GM19468 (cell line): ENCODE data around the gene RANBP3.
"Not testable (repeated sequence)": the region's sequence is repeated elsewhere in the genome, so short reads cannot be mapped to it uniquely, and the experiment has no call there.

Experiments used
- ATAC-seq: cut with Tn5 transposase; IDR thresholded peaks from one replicate; pipeline ENCODE4 v1.9.1; 2021; ENCODE audit warnings: mild to moderate bottlenecking, moderate library complexity, moderate number of reproducible peaks; ENCODE audit not compliant: unreplicated experiment; ENCODE audit errors: extremely low read depth

The RANBP3 gene

DNA sequence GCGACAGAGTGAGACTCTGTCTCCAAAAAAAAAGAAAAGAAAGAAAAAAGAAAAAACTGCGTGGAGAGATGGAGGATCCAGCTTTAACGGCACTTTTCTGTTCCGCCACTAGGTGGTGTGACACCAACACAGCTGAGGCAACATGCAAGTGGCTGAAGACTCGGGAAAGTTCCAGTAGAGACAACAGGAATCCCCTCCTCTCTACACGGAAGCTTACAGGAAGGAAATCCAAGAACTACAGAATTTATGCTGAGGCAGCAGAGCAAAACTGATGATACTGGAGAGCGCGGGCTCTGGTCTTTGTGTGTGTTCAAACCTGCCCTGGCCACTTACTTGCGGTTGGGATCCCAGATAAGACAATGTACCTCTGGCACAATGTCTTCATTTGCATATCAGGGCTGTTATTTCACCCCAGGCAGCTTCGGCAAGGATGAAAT, 9.9 kb downstream of the RANBP3 start:
- no peak for ATAC-seq

DNA sequence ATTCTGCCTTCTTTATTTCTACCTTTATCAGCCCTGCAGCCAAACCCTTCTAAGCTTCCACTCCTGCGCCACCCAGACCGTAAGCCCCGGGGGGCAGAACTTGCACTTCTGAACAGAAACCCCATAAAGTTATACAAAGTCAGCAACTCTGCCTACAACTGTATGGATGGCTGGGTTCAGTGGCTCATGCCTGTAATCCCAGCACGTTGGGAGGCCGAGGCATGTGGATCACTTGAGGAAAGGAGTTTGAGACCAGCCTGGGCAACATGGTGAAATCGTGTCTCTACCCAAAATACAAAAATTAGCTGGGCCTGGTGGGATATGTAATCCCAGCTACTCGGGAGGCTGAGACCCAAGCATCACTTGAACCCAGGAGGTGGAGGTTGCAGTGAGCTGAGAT, 10.4 kb downstream of the RANBP3 start:
- ATAC-seq, result no peak

GRCh38 chr19:5966941-5967340, 11.0 kb downstream of the RANBP3 start:
- ATAC-seq, result no peak

DNA sequence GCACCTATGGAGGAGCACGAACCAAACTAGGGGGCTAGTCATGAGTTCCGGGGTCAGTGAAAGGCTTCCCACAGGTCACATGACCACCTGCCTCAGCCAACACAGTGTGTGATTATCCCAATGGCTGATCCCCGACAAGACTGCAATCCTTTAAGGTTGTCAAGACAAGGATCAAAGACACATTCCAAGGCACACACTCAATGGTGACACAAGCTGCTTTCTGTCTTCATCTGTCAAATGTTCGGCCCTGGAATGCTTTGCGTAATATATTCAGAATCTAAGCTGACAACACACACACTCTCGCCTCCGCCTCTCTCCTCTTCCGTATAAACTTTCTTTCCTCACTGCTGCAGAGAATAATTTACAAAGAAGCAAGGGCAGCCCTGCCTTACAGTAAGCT, 11.7 kb downstream of the RANBP3 start:
- ATAC-seq, result no peak

- no peak for ATAC-seq
These were observed 12.9 kb downstream of the RANBP3 start for GRCh38 chr19:5964816-5965565.

GRCh38 chr19:5963855-5964254, 14.1 kb downstream of the RANBP3 start:
- no peak for ATAC-seq

DNA sequence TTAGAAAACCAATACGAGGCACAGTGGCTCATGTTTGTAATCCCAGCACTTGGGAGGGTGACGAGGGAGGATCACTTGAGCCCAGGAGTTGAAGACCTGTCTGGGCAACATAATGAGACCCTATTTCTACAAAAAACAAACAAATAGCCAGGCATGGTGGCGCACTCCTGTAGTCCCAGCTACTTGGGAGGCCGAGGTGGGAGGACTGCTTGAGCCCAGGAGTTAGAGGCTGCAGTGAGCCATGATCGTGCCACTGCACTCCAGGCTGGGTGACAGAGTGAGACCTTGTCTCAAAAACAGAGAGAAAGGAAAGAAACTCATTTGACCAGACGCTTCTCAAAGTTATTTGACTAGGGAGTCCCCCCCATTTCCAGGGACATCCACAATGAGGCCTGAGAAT, 14.7 kb downstream of the RANBP3 start:
- not testable (repeated sequence) for ATAC-seq

- ATAC-seq, result no peak
These were observed 15.7 kb downstream of the RANBP3 start for GRCh38 chr19:5961969-5962945.

- ATAC-seq, result not testable (repeated sequence)
These were observed 16.3 kb downstream of the RANBP3 start for GRCh38 chr19:5961641-5961968.

- ATAC-seq, result no peak
These were observed 17.6 kb downstream of the RANBP3 start for GRCh38 chr19:5960005-5961001.

DNA sequence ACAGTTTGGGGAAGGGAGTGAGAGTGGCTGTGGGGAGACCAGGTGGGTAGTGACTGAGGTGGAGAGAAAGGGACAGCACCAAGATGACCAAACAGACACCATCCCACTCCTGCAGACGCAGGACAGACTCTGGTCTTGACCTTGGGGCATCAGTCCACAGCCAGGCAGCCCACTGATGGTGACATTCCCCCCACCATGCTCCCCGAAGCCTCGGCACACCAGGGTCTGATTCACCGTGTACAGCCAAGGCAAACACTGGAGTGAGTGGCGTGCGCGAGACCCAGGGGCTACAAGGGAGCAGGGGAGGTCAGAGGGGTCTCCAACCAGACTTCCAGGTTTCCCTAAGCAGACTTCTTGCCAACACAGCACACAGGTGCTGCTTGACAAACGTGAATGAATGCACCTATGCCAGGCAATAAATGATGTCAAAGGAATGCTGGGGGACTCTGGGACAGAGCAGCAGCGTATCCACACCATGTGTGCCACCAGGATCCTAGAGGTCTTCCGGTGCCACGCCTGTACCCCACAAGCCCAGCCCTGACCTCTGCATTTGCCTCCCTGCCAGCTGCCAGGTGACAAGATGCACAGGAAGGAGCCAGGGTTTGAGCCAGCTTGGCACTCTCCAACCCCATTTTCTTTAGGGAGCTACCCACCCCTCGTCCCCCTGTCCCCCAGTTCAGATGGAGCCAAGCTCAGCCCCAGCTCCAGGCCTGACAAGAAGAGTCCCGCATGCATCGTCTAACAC, 18.5 kb downstream of the RANBP3 start:
- ATAC-seq, result no peak

GRCh38 chr19:5958851-5959122, 19.2 kb downstream of the RANBP3 start:
- ATAC-seq, result no peak

GRCh38 chr19:5958074-5958850, 19.7 kb downstream of the RANBP3 start:
- ATAC-seq, result no peak

GRCh38 chr19:5957170-5957569, 20.8 kb downstream of the RANBP3 start:
- no peak for ATAC-seq

GRCh38 chr19:5956728-5957127, 21.2 kb downstream of the RANBP3 start:
- no peak for ATAC-seq

DNA sequence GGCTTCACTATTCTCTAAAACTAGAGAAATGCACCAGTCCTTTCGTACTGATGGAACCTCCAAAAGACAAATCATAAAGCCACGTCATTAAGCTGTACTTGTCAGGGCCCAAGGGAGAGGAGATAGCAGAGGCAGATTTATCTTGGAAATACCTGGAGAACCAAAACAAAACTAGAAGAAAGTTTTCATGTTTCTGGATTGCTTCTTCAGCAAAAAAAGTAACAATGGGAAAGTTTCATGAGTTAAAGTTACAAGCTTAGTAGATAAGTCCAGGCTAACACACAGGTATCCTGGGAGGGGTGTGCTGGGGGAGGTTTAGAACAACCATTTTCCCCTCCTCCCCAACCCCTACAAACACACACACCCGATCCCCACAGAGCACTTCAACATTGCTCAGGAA, 21.6 kb downstream of the RANBP3 start:
- ATAC-seq, result no peak

- no peak for ATAC-seq
These were observed 22.4 kb downstream of the RANBP3 start for GRCh38 chr19:5955636-5955935.

- ATAC-seq, result no peak
These were observed 23.6 kb downstream of the RANBP3 start for GRCh38 chr19:5954293-5954692.

DNA sequence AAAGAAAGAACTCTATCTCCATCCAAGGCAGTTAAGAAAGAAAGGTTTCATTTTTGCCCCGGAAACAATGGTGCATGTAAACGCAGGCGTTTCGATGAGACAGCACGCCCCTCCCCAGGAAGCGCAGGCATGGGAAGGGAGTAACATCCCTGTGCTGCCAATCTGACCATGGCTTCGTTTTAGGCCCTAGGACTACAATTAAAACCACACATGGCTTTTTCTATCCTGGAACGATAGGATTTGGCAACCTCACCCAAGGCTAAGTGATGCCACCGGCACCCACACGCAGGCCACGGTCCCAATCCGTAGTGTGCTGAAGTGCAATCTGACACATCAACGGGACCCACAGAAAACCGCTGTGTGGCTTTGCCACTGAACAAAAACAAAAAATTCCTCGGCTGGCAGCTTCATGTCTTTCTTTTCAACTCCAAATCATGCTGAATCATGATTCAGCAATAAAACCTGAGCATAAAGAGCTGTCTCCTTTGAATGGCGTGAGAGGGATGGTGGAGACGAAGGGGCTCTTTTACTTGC, 24.2 kb downstream of the RANBP3 start:
- ATAC-seq, result no peak
